GM18861 (cell line): ENCODE measurements around the gene TTYH3.

ENCODE experiments used
- ATAC-seq: cut with Tn5 transposase; IDR thresholded peaks from one replicate; pipeline ENCODE4 v1.9.1; 2021; ENCODE audit not compliant: unreplicated experiment

The TTYH3 gene

GRCh38 chr7:2646336-2646679 lies 14.5 kb downstream of the TTYH3 start:
- ATAC-seq = no peak

GRCh38 chr7:2646680-2647571 lies 15.1 kb downstream of the TTYH3 start:
- no peak for ATAC-seq

- ATAC-seq = no peak
These were observed 15.9 kb downstream of the TTYH3 start for GRCh38 chr7:2647594-2648172.

GRCh38 chr7:2649139-2649838 lies 17.5 kb downstream of the TTYH3 start:
- no peak for ATAC-seq

- ATAC-seq = no peak
These were observed 18.2 kb downstream of the TTYH3 start for GRCh38 chr7:2649991-2650390.

- no peak for ATAC-seq
These were observed 18.7 kb downstream of the TTYH3 start for GRCh38 chr7:2650451-2650850.

GRCh38 chr7:2651336-2651735 lies 19.6 kb downstream of the TTYH3 start:
- ATAC-seq = no peak

- no peak for ATAC-seq
These were observed 20.3 kb downstream of the TTYH3 start for GRCh38 chr7:2651847-2652735.

GRCh38 chr7:2652736-2653060 lies 20.9 kb downstream of the TTYH3 start:
- no peak for ATAC-seq

- no peak for ATAC-seq
These were observed 22.3 kb downstream of the TTYH3 start for GRCh38 chr7:2654059-2654458.

GRCh38 chr7:2655870-2656614 lies 24.3 kb downstream of the TTYH3 start:
- no peak for ATAC-seq

- ATAC-seq = no peak
These were observed 25.4 kb downstream of the TTYH3 start for GRCh38 chr7:2657208-2657607.

GRCh38 chr7:2657920-2658671 lies 26.3 kb downstream of the TTYH3 start:
- ATAC-seq = no peak

- no peak for ATAC-seq
These were observed 27.2 kb downstream of the TTYH3 start for GRCh38 chr7:2658941-2659340.

GRCh38 chr7:2659556-2660358 lies 28.0 kb downstream of the TTYH3 start:
- no peak for ATAC-seq

GRCh38 chr7:2660359-2661095 lies 28.7 kb downstream of the TTYH3 start:
- no peak for ATAC-seq

- ATAC-seq = no peak
These were observed 29.3 kb downstream of the TTYH3 start for GRCh38 chr7:2661096-2661449.

- no peak for ATAC-seq
These were observed 30.0 kb downstream of the TTYH3 start for GRCh38 chr7:2661602-2662272.
